AG20443 (cell line): Measurements from ENCODE around the gene ITPR1.

Experiments
- DNase-seq: peaks from one replicate; pipeline ENCODE4 v3.0.0; 2012; ENCODE audit warnings: low spot score, mixed read lengths

The ITPR1 gene

GRCh38 chr3:4533489-4534443 is 40.6 kb downstream of the ITPR1 start:
- no peak for DNase-seq

- no peak for DNase-seq
These were observed 41.8 kb downstream of the ITPR1 start for GRCh38 chr3:4534906-4535305.

GRCh38 chr3:4536260-4536659 is 43.1 kb downstream of the ITPR1 start:
- no peak for DNase-seq

- no peak for DNase-seq
These were observed 47.1 kb downstream of the ITPR1 start for GRCh38 chr3:4540267-4540666.

GRCh38 chr3:4543110-4543509 is 50.0 kb downstream of the ITPR1 start:
- no peak for DNase-seq

- no peak for DNase-seq
These were observed 53.4 kb downstream of the ITPR1 start for GRCh38 chr3:4546346-4547178.

- DNase-seq, result no peak
These were observed 54.7 kb downstream of the ITPR1 start for GRCh38 chr3:4547799-4548198.

- DNase-seq, result no peak
These were observed 55.2 kb downstream of the ITPR1 start for GRCh38 chr3:4548356-4548755.

- DNase-seq, result no peak
These were observed 55.6 kb downstream of the ITPR1 start for GRCh38 chr3:4548780-4549179.

GRCh38 chr3:4549896-4550295 is 56.7 kb downstream of the ITPR1 start:
- no peak for DNase-seq

GRCh38 chr3:4551051-4551711 is 58.0 kb downstream of the ITPR1 start:
- no peak for DNase-seq

- no peak for DNase-seq
These were observed 58.8 kb downstream of the ITPR1 start for GRCh38 chr3:4551794-4552442.

- no peak for DNase-seq
These were observed 59.7 kb downstream of the ITPR1 start for GRCh38 chr3:4552811-4553210.

- DNase-seq, result no peak
These were observed 68.5 kb downstream of the ITPR1 start for GRCh38 chr3:4561661-4562060.

- no peak for DNase-seq
These were observed 69.4 kb downstream of the ITPR1 start for GRCh38 chr3:4562595-4562994.

- no peak for DNase-seq
These were observed 71.1 kb downstream of the ITPR1 start for GRCh38 chr3:4564270-4564669.

GRCh38 chr3:4564928-4565586 is 71.9 kb downstream of the ITPR1 start:
- no peak for DNase-seq

GRCh38 chr3:4565809-4566501 is 72.8 kb downstream of the ITPR1 start:
- DNase-seq, result no peak

- DNase-seq, result no peak
These were observed 75.7 kb downstream of the ITPR1 start for GRCh38 chr3:4568841-4569240.

GRCh38 chr3:4570840-4571621 is 77.9 kb downstream of the ITPR1 start:
- no peak for DNase-seq
